ENCODE data around the gene ZNF827.

The ZNF827 gene

DNA sequence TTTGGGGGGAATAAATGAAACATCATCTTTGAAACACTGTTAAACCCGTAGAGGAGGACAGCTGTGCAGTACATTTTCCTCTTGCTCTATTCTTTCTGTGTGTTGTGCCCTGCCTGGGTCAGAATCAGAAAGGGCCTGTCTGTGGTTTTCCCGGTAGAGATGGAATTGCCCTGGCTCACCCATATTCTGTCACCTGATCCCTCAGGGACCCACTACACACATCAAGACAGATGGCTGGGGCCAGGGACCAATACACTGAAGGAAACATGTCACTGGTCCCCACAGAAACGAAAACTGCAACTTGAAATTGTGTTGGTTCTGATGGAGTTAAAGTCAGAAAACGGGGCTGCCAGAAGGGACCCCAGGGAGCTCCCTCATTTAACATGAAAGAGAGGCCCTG is 114.9 kb downstream of the ZNF827 start:
- no peak for DNase-seq

DNA sequence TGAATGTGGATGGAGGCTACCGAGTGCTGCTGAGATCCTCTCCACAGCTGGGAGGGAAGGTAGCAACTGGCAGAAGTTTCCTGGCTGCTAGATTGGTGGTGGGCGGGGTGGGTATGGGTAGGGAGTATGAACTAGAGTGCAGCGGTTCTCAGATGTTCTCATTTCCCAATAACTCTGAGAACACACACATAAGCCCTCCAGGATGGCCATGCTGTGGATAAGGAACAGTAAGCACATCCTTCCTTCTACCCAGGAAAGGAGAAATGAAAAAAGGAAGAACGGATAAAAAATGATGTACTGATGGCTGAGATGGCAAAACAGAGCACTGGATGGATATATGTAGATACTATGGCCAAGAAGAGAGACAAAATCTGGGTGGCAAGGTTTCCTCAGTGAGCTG is 116.0 kb downstream of the ZNF827 start:
- no peak for DNase-seq

DNA sequence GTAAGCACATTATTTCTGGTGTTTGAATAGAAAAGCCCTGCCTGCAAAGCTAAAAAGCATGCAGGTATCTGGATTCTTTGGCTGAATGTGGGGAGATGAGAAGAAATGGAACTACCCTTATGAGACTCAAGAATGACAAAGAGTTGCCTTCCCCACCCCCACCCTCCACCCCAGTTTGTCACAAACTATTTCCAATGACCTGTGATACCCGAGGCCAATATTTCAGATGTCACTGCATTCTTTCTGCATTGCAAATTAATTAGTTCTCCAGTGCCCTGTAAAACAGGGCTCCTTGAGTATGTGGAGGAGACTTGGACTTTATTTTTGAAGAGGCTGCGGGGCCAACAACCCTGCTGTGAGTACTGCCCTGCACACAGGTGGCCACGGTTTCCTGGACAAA is 116.4 kb downstream of the ZNF827 start:
- DNase-seq = no peak

- DNase-seq = no peak
Observed at GRCh38 chr4:145821766-145822165, 116.9 kb downstream of the ZNF827 start.

- DNase-seq = no peak
Observed at GRCh38 chr4:145820407-145820806, 118.2 kb downstream of the ZNF827 start.

GRCh38 chr4:145819853-145820181 is 118.8 kb downstream of the ZNF827 start:
- no peak for DNase-seq

DNA sequence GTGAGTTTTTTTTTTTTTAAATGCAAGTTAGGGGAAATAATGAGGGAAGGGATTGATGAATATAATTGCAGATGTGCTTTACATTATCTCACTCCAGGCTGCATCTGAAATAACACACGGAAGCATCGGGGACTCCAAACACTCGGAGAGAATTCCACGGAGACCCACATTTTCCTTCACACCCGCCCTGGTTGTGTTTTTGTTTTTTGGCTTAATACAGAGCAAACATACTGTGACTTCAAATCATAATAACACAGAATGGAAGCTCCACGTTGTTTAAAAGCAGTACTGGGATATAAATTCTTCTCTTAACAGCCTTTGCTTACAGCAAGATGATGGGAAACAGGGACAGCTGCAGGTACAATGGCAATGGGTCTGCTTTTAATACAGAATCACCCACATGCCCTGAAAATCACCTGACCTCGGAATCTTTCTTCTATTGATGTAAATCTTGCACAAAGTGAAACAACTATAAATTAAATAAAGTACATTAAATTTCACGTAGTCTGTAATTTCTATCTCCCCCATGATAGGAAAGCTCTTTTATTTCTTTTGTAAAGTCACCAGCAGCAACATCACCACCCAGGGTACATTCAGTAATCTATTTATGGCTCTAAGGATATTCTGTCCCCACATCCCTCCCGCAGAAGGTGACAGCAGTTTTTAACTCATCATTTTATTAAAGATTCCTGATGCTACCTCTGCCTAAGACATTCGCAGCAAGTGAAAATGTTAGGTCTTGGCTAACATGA is 119.3 kb downstream of the ZNF827 start:
- no peak for DNase-seq

DNA sequence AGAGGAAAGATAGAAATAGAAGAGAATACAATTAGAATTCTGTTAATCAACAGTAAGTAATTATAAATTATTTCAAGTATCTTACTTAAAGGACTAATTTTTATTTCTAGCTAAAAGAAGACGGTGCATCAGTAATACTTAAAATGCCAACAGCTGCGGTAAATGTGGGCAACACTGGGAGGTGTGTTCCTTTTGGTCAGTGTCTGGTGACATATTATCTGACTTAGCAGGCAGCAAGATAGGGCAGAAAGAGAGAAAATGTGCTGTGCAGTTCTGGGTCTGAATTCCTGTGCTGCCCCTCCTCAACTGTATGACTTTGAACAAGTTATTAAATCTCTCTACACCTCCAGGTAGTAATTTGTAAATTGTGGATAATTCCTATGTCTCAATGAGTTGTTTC is 120.6 kb downstream of the ZNF827 start:
- DNase-seq = no peak

DNA sequence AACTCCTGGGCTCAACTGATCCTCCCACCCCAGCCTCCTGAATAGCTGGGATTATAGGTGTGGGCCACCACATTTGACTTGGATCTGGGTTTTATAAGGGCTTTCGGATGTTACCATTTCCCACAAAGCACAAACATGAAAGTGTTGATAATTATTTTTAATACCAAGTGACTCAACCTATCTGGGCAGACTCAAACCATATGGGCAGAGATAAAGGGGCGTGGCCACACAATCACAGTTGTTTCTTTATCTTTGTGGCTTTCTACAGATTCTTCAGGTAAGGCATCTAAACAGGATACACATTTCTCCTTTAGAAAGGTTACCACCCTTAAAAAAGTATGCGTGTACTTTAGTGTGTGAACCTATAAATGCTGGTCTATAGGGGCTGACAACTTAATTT is 122.5 kb downstream of the ZNF827 start:
- no peak for DNase-seq

DNA sequence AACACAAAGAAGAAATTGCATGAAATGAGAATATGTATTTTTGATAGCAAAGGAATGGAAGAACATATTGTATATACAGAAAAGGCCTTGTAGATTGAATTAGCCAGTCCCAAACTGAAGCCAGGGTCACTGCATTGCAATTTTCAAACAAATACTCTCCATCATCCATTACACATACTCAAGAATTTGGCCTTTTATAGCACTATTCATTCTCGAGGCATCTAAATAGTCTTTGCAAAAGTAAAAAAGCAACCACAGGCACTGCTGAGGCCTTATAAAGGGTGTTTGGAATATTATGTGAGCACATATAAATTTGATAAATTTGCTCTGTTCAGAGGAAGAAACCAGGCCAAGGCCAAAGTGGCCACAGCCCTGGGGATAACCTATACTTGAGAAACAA is 123.0 kb downstream of the ZNF827 start:
- no peak for DNase-seq

DNA sequence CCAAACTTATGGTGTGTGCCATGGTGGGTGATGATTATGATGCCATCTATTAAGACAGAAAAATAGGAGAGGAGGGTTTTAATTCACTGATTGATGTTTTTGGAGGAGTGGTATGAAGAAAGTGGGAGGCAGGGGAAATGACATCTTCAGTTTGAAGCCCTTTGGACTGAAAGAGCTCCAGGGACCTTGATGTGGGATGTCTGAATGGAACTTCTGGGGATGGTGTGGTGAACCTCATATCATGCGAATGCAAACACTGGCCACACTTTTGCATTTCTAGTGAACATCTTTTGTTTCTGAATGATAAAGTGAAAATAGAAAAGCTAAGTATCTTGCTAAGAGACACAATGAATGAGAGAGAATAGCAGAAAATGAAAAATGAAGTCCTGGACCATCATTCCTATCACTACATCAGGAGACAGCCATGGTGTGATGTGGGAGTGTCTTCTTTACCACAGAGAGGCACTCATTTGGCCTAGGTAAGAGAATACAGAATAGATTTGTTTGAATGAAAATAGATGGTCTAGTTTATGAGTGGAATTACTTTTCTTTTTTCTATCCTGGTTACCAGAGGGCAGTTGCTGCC is 123.5 kb downstream of the ZNF827 start:
- peak; percentile 48 for DNase-seq

- no peak for DNase-seq
Observed at GRCh38 chr4:145814246-145814645, 124.4 kb downstream of the ZNF827 start.

DNA sequence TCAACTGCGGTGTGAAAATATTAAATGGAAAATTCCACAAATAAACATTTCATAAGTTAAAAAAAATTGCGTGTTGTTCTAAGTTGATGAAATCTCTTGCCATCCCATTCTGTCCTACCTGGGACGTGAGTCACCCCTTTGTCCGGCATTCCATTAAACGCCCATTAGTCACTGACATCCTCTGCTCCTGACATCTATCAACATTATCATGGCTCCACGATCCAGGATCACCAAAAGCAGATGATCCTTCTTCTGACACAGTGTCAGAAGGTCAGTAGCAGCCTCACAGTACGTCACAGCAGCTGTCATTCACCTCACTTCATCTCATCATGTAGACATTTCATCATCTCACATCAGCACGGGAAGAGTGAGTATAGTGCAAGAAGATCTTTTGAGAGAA is 125.7 kb downstream of the ZNF827 start:
- DNase-seq = no peak

DNA sequence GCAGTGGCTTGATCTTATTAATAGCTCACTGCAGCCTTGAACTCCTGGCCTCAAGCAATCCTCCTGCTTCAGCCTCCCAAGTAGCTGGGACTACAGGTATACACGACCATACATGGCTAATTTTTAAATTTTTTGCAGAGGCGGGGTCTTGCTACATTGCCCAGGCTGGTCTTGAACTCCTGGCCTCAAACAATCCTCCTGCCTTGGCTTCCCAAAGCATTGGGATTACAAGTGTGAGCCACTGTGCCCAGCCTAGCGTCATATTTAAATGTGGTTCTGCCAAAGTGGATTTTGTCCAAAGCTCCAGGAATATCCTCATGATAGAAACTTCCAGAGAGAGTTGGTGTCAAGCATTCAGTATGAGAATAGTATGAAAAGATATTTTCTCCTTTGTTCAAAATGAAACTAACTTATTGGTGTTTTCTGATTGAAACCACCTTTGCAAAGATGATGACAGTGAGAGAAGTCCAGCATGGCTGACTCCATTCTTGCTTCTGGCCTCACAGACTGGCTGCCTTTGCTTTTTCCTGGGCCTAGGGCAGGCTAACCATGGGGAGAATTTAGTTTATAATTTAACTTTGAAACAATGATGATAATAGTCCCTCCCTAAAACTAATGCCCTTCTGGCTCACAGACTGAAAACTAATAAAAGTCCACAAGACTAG is 129.6 kb downstream of the ZNF827 start:
- DNase-seq = no peak

DNA sequence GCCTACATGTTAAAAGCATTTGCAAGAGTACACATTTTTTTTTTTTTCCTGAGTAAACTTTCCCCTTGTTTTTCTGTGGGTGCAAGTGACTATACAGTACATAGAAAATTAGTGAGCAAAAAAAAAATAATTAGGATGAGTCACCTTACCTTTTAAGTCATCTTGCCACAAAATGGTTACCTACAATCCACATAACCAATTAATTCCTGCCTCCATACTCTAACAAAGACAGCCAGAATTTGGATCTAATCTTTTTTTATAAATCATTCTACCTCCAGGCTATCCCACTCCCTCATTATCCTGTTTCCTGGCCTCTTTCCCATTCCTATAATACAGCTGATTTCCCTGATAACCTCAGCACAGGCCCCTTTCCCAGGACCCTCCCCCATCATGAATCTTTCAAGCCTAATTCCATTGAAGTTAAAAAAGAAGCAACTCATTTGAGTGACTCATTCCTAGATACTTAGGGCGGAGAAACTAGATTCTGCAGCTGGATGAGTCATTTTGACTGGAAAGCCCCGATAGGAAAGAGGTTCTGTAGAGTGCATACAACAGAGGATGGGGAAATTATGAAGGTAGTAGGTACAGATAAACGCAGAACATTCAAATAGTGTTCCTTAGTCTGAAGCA is 130.5 kb downstream of the ZNF827 start:
- DNase-seq = peak; percentile 44

DNA sequence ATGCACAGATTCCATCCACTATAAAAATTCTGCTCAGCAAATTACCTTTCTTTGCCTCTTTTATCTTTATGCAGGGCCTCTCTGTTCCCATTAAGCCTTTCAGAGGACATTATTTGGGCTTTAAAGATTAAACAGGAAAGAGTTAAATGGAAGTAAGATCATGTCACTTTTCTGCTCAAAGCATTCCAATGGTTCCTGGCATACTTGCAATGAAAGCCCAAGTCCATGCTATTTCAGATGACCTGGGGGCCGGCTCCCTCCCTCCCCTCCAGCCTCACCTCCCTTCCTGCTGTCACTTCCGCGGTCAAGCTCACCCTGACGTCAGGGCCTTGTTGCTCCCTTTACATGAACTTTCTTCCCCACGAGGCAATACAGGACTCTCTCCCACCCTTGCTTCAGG is 133.1 kb downstream of the ZNF827 start:
- no peak for DNase-seq

DNA sequence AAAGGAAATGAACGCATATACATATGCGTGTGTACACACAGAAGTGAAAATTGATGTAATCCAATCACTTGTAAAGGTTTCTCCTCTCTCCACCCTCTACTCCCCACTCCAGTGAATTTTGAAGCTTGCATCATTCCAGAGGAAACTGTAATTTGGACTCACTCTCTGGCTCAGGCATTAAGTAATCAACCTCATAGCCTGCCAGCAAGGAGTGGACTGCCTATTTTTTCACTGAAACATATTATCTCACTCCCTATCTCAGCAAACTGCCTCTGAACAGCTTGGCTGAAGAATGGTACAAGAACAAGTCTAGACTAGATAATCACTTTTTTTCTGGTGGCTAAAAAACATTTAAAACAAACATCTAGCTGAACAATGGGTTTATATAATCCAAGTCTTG is 134.5 kb downstream of the ZNF827 start:
- DNase-seq = no peak

GRCh38 chr4:145799223-145799622 is 139.4 kb downstream of the ZNF827 start:
- DNase-seq = no peak

DNA sequence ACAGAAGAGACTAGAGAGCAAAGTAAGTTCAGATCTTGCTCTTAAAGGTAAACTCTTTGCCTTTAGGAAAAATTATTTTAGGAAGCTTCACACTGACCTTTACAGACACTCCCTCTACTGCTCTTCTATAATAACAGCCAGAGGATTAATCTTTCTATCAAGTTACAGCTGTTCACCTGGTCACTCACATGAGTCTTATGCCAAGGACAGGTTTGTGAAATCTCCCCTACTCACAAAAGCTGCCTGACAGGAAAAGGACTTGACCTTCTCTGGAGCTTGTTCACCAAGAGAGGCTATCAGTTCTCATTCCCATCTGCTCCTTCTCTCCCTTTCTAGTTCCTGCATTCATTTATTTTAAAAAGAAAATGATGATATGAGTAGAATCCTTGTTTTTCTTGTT is 141.3 kb downstream of the ZNF827 start:
- DNase-seq = no peak

GRCh38 chr4:145796346-145796745 is 142.3 kb downstream of the ZNF827 start:
- no peak for DNase-seq

DNA sequence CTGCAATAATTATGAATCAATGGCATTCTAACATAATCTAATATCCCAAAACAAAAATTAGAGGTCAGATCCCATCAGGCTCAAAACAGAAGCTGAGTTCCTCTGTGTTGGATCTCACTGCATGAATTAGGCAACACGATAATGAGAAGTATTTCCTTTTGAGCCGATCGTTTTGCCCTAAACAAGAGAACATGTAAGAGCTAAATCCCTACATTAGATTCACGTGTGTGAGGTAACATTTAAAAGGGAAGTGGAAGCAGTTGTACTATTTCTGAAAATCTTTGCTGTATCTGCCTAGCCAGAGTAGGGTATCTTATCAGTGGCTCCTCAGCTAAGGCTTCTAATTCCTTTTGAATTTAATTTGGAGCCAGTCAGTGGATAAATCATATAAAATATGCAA is 143.1 kb downstream of the ZNF827 start:
- no peak for DNase-seq

DNA sequence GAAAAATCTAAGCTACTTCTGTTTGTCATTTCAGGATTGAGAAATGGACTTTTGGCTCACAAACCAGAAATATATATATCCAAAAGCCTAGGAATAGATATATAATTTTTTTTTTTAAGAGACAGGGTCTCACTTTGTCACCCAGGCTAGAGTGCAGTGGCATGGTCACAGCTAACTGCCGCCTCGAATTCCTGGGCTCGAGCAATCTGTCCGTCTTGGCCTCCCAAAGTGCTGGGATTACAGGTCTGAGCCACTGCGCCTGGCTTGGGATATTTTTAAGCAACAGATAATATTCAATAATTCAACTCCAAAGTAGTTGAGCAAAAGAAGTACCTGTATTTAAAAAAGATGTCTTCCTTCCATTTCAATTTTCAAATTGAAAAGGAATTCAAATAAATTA is 146.2 kb downstream of the ZNF827 start:
- no peak for DNase-seq

DNA sequence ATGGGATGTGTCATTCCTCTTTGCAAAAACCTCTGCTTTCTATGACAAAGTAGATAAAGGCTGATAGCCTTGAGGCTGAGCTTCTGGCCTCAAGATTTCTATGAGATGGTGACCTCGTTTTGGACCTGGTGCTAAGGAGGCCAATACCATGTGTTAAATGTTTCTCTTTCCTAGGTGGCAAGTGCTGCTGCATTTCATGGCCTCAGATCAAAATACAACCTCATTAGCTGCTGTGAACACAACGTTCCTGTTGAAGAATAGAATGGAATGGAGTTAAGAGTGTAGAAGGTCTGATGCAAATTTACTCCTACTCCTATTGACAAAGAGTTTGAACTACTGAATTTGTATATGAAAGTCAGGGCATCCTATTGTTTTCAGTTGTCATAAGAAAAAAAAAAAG is 146.6 kb downstream of the ZNF827 start:
- DNase-seq = no peak

DNA sequence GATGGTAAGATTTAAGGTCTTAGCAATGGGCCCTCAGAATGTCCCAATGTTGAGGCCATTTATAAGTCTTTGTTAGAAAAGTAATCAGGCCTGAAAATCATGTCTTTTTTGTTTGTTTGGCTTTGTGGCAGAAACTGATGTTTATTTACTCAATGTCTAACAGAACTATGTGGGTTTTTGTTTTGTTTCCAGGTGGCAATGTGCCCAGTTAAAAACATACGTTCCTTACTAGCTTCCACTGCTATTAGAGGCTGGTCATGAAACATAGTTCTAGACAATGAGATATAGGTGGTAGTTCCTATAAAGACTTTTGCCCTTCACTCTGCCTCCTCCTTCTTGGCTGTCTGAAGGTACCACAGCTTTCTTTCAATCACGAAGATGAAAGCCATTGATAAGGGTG is 149.9 kb downstream of the ZNF827 start:
- no peak for DNase-seq
